ENCODE results near the gene EIF6.

EIF6 gene

DNA sequence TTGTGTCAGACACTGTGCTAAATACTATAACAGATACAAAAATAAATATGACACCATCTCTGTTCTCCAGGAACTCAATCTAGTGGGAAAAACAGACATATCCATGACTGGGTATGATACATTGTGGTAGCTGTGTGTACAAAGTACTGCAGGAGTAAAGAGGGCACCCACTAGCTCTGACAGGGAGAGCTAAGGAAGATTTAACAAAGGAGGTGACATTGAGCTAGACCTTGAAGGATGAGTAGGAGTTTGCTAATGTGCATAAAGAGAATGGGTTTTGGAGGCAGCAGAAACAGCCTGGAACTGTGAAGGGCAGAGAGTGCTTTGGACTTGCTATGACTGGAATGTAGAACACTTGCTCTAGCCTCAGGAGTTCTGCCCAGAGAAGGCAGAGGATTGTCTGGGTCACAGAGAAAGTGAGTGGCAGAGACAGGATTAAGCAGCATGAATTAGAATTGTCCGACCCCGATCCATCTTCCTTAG, 43.7 kb downstream of the EIF6 start:
- H3K27ac ChIP-seq: no peak overlapping the region
- no peaks in the 10 kb centered on the region for H3K36me3 ChIP-seq (replicated peaks)
- TF ChIP-seq, protein P1, sequence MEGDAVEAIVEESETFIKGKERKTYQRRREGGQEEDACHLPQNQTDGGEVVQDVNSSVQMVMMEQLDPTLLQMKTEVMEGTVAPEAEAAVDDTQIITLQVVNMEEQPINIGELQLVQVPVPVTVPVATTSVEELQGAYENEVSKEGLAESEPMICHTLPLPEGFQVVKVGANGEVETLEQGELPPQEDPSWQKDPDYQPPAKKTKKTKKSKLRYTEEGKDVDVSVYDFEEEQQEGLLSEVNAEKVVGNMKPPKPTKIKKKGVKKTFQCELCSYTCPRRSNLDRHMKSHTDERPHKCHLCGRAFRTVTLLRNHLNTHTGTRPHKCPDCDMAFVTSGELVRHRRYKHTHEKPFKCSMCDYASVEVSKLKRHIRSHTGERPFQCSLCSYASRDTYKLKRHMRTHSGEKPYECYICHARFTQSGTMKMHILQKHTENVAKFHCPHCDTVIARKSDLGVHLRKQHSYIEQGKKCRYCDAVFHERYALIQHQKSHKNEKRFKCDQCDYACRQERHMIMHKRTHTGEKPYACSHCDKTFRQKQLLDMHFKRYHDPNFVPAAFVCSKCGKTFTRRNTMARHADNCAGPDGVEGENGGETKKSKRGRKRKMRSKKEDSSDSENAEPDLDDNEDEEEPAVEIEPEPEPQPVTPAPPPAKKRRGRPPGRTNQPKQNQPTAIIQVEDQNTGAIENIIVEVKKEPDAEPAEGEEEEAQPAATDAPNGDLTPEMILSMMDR (IDR thresholded peaks at IDR 0.05; ENCODE audit: low read depth, low read length, missing control alignments): no peak
- no peaks in the 10 kb centered on the region for H3K27me3 ChIP-seq (replicated peaks)
- in situ Hi-C loops (cut with HindIII; ENCODE audit: low pct_ligation_motif_present, low sequenced_read_pairs): no loop called here
- H3K4me3 ChIP-seq (ENCODE audit: low read depth, low read length): no peak overlapping the region
- no peak for DNase-seq

DNA sequence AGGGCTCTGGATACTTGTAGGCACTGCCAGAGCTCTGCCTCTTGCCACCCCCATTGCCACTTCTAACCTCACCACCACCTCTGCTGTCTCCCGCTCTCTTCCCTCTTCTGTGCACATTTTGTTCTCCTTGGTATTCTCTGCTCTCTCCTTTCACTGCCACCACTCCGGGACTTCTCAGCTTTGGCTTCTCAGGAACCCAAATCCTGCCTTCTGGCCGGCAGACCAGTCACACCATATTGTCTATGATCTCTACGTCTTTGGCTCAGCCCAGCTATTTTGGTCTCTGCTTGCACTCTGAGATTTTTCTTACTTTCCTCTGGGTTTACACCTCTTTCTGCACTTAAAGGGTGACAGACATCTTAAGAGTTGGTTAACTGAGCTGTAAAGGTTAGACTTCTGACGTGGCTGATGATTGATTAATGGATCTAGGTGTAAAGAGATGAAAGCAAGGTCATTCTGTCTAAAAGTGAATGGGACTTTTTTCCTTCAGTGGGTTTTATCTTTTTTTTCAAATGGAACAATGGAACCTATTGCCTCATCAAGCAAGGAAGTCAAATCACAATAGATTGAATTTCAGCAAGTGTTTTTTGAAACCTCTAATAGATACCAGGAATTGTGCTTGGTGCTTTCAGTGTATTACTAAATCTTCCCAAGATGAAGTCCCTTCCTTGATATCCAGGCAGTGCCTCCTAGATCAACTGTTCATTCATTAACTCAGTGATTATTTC, 44.3 kb downstream of the EIF6 start:
- Histone ChIP-seq H3K27me3 (replicated peaks) (no peaks in the 10 kb centered on the region), H3K4me3 (ENCODE audit: low read depth, low read length) (no peak overlapping the region), H3K36me3 (replicated peaks) (no peaks in the 10 kb centered on the region), H3K27ac (no peak overlapping the region)
- DNase-seq: no peak
- in situ Hi-C loops (cut with HindIII; ENCODE audit: low pct_ligation_motif_present, low sequenced_read_pairs): no loop called here
- TF ChIP-seq, protein P1 (IDR thresholded peaks at IDR 0.05; ENCODE audit: low read depth, low read length, missing control alignments): no peak

DNA sequence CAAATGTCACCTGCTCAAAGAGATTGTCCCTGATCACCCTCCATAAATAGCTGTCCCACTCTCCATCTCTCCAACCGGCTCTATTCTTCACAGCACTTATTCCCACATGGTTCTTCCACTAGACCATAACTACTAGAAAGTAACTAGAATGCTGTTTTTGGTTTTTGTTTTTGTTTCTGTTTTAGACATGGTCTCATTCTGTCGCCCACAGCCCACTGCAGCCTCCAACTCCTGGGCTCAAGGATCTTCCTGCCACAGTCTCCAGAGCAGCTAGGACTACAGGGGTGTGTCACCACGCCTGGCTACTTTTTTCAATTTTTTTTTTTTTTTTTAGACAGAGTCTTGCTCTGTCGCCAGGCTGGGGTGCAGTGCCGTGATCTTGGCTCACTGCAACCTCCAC, 45.8 kb downstream of the EIF6 start:
- in situ Hi-C loops (cut with HindIII; ENCODE audit: low pct_ligation_motif_present, low sequenced_read_pairs): no loop called here
- Histone ChIP-seq H3K27ac (no peak overlapping the region), H3K36me3 (replicated peaks) (no peaks in the 10 kb centered on the region), H3K27me3 (replicated peaks) (no peaks in the 10 kb centered on the region), H3K4me3 (ENCODE audit: low read depth, low read length) (no peak overlapping the region)
- DNase-seq: no peak
- TF ChIP-seq, protein P1 (IDR thresholded peaks at IDR 0.05; ENCODE audit: low read depth, low read length, missing control alignments): no peak

DNA sequence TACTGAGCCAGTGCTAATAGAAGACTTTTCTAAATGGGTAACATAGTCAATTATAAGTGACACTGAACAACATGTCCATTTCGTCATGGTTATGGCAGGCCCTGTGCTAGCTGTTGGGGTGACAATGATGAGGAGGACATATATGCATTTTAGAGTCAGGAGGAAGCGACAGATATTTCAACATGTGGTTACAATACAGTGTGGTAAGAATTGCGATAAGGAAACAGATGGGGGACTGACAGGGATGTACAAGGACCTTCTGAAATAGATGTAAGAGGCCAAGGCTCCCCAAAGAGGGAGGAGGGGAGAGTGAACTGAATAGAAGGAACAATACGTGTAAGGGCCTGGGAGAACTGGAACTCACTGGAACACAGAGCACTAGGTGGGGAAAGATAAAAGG, 46.4 kb downstream of the EIF6 start:
- H3K27ac ChIP-seq: no peak overlapping the region
- no peaks in the 10 kb centered on the region for H3K36me3 ChIP-seq (replicated peaks)
- H3K4me3 ChIP-seq (ENCODE audit: low read depth, low read length): no peak overlapping the region
- no peak for DNase-seq
- no peaks in the 10 kb centered on the region for H3K27me3 ChIP-seq (replicated peaks)
- in situ Hi-C loops (cut with HindIII; ENCODE audit: low pct_ligation_motif_present, low sequenced_read_pairs): no loop called here
- TF ChIP-seq, protein P1 (IDR thresholded peaks at IDR 0.05; ENCODE audit: low read depth, low read length, missing control alignments): no peak

DNA sequence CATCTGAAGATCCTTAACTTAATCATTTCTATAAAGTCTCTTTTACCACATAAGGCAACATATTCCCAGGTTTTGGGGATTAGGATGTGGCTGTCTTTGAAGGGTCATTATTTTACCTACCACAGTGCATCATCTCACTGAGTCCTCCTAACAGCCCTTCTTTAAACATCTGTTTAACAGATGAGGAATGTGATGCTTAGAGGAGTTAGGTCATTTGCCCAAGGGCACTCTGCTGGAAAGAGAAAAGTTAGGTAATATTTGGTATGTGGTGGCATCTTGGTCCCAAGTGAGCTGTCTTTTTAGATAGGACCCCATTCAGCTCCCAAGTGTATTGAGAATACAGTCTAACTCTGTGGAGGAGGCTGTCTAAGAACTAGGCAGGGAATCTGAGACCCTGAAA, 47.1 kb downstream of the EIF6 start:
- in situ Hi-C loops (cut with HindIII; ENCODE audit: low pct_ligation_motif_present, low sequenced_read_pairs): no loop called here
- Histone ChIP-seq H3K36me3 (replicated peaks) (no peaks in the 10 kb centered on the region), H3K4me3 (ENCODE audit: low read depth, low read length) (no peak overlapping the region), H3K27ac (no peak overlapping the region), H3K27me3 (replicated peaks) (no peaks in the 10 kb centered on the region)
- TF ChIP-seq, protein P1 (IDR thresholded peaks at IDR 0.05; ENCODE audit: low read depth, low read length, missing control alignments): no peak
- no peak for DNase-seq

DNA sequence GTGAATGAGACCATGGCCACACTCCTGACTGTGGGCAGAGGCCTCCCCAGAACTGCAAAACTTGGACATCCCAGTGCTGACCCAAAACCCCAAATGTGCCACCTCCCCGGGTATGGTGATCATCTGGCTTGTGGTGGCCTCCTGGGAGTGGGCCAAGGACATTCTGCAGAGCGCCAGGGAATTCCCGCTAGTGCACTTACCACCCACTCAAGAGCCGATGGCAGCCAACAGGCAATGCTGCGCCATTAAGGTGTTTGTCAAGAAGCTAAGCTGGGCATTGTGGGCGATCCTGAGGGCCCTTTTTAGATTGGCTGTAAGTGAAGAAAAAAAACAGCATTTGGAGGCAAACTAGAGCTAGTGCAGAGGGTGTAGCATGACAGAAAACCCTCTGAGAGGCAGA, 48.7 kb downstream of the EIF6 start:
- in situ Hi-C loops (cut with HindIII; ENCODE audit: low pct_ligation_motif_present, low sequenced_read_pairs): no loop called here
- H3K27ac ChIP-seq: no peak overlapping the region
- no peaks in the 10 kb centered on the region for H3K27me3 ChIP-seq (replicated peaks)
- H3K36me3 ChIP-seq (replicated peaks): no peaks in the 10 kb centered on the region
- no peak overlapping the region for H3K4me3 ChIP-seq (ENCODE audit: low read depth, low read length)
- TF ChIP-seq, protein P1 (IDR thresholded peaks at IDR 0.05; ENCODE audit: low read depth, low read length, missing control alignments): no peak
- no peak for DNase-seq
